HepG2 (cell line): ENCODE measurements around the gene CAB39. TPM values are rescaled to one million over a fixed set of nuclear protein-coding genes. Genes with fewer than 3 reads are reported as not detected.

Experiments
- ARNTL ChIP-seq: sonication (generic); formaldehyde crosslinking; IDR thresholded peaks from 2 replicates; pipeline ENCODE4 v1.4.0; 2020; ENCODE audit warnings: mild to moderate bottlenecking, missing genetic modification reagents
- POLR2AphosphoS5 ChIP-seq: IDR thresholded peaks from 2 replicates; pipeline ENCODE4 v1.6.1; 2012; ENCODE audit warnings: low read depth, low read length
- PPARG ChIP-seq: conservative IDR thresholded peaks from 2 replicates; pipeline ENCODE4 v1.6.1; 2016; ENCODE audit warnings: missing biosample characterization, missing genetic modification reagents
- RBM22 ChIP-seq: fragments of 200-400 bp; formaldehyde crosslinking; optimal IDR thresholded peaks from 2 replicates; pipeline ENCODE3; 2017; ENCODE audit warnings: mild to moderate bottlenecking, low read length, moderate library complexity
- polyA plus RNA-seq, 8 experiments: library from polyadenylated mRNA; depleted of rRNA in 3 of 8; stranded (reverse) in 7 of 8; unstranded in 1 of 8; fragments of >200 nt; fragmentation: Illumina TruSeq in 4 of 8; extraction: Trizol in 4 of 8; gene quantifications; 2 replicates each; pipeline versions ENCODE4 v1.2.1 to v1.2.3, GENCODE V29; 2011 to 2016; ENCODE audit warnings: low read depth in 4 of 8, missing spikeins in 1 of 8, mixed read lengths in 1 of 8; ENCODE audit not compliant: insufficient read depth in 1 of 8
- total RNA-seq, 5 experiments: library from RNA; depleted of rRNA; stranded (reverse); fragments of >200 nt; fragmentation: Illumina TruSeq; extraction: Trizol; gene quantifications; 2 replicates each; pipeline ENCODE4 v1.2.3, GENCODE V29; 2016; ENCODE audit warnings: low read depth in 1 of 5
- TF ChIP-seq, protein P1 (sequence below): sonication (generic); formaldehyde crosslinking; IDR thresholded peaks from 2 replicates; pipeline ENCODE4 v1.8.1; 2023; ENCODE audit warnings: mild to moderate bottlenecking, missing genetic modification reagents
- TF ChIP-seq, protein P2 (sequence below): sonication (generic); IDR thresholded peaks from 2 replicates; pipeline ENCODE4 v1.6.1; 2016; ENCODE audit warnings: low read depth, borderline replicate concordance
- TF ChIP-seq, protein P3 (sequence below): sonication (generic); formaldehyde crosslinking; IDR thresholded peaks from 2 replicates; pipeline ENCODE4 v1.5.1; 2020; ENCODE audit warnings: mild to moderate bottlenecking, missing genetic modification reagents, borderline replicate concordance
- TF ChIP-seq, protein P4 (sequence below): sonication (generic); formaldehyde crosslinking; IDR thresholded peaks from 2 replicates; pipeline ENCODE4 v1.5.0; 2020; ENCODE audit warnings: missing genetic modification reagents, mild to moderate bottlenecking, borderline replicate concordance
- TF ChIP-seq, protein P5 (sequence below): sonication (generic); formaldehyde crosslinking; IDR thresholded peaks from 2 replicates; pipeline ENCODE4 v1.5.0; 2020; ENCODE audit warnings: mild to moderate bottlenecking, missing genetic modification reagents
- TF ChIP-seq, protein P6 (sequence below): IDR thresholded peaks from 2 replicates; pipeline ENCODE4 v1.6.1; 2016
- TF ChIP-seq, protein P7 (sequence below): sonication (generic); formaldehyde crosslinking; IDR thresholded peaks from 2 replicates; pipeline ENCODE4 v1.4.0; 2020; ENCODE audit warnings: mild to moderate bottlenecking, missing genetic modification reagents

The CAB39 gene
- total and polyA plus RNA-seq, 2 of the 13 experiments (the other 11 are each of a cell fraction or from before 2014, with no cell fraction given) = 19.3 to 45.3 TPM

DNA sequence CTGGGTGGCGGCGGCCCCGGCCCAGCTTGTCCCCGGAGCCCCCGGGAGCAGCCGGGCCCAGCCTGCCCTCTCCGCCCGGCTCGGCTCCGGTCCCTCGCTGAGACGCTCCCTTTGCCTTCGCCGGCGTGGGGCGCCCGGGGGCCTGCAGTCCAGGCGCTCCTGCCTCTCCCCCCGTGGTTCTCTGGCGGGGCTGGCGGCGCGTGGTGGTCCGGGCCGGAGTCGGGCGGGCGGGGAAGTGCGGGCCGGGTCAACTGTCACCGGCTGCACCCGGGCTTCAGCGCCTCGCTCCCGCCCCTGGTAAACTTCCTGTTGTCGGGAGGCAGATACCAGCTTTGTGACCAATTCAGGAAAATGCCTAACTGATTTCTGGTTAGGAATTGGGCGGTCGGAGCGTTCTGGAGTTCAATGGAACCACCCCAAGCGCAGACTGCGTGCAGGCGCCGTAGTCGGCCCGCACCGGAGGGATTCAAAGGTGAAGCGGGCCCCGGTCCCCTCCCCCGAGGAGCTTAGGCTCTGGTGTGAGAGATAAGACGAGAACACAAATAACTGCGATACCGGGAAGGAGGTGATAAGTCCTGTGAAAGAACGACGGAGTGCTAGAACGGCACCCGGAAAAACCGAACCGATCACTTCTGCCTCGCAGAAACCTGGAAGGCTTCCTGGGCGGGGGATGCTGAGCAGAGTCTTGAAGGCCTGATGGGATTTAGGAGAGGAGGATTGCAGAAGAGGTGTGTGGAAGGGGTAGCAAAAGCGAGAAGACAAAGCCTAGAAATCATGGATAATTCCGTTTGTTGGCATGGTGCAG lies 891 bp downstream of the CAB39 start (continued):
- TF ChIP-seq, protein P1, sequence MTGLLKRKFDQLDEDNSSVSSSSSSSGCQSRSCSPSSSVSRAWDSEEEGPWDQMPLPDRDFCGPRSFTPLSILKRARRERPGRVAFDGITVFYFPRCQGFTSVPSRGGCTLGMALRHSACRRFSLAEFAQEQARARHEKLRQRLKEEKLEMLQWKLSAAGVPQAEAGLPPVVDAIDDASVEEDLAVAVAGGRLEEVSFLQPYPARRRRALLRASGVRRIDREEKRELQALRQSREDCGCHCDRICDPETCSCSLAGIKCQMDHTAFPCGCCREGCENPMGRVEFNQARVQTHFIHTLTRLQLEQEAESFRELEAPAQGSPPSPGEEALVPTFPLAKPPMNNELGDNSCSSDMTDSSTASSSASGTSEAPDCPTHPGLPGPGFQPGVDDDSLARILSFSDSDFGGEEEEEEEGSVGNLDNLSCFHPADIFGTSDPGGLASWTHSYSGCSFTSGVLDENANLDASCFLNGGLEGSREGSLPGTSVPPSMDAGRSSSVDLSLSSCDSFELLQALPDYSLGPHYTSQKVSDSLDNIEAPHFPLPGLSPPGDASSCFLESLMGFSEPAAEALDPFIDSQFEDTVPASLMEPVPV (CRISPR knock-in tag) = no peak
- TF ChIP-seq POLR2AphosphoS5 (no peak), PPARG (CRISPR knock-in tag) (no peak), ARNTL (CRISPR knock-in tag) (no peak), RBM22 (no peak)
- TF ChIP-seq, protein P2, sequence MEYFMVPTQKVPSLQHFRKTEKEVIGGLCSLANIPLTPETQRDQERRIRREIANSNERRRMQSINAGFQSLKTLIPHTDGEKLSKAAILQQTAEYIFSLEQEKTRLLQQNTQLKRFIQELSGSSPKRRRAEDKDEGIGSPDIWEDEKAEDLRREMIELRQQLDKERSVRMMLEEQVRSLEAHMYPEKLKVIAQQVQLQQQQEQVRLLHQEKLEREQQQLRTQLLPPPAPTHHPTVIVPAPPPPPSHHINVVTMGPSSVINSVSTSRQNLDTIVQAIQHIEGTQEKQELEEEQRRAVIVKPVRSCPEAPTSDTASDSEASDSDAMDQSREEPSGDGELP = no peak
- TF ChIP-seq, protein P3, sequence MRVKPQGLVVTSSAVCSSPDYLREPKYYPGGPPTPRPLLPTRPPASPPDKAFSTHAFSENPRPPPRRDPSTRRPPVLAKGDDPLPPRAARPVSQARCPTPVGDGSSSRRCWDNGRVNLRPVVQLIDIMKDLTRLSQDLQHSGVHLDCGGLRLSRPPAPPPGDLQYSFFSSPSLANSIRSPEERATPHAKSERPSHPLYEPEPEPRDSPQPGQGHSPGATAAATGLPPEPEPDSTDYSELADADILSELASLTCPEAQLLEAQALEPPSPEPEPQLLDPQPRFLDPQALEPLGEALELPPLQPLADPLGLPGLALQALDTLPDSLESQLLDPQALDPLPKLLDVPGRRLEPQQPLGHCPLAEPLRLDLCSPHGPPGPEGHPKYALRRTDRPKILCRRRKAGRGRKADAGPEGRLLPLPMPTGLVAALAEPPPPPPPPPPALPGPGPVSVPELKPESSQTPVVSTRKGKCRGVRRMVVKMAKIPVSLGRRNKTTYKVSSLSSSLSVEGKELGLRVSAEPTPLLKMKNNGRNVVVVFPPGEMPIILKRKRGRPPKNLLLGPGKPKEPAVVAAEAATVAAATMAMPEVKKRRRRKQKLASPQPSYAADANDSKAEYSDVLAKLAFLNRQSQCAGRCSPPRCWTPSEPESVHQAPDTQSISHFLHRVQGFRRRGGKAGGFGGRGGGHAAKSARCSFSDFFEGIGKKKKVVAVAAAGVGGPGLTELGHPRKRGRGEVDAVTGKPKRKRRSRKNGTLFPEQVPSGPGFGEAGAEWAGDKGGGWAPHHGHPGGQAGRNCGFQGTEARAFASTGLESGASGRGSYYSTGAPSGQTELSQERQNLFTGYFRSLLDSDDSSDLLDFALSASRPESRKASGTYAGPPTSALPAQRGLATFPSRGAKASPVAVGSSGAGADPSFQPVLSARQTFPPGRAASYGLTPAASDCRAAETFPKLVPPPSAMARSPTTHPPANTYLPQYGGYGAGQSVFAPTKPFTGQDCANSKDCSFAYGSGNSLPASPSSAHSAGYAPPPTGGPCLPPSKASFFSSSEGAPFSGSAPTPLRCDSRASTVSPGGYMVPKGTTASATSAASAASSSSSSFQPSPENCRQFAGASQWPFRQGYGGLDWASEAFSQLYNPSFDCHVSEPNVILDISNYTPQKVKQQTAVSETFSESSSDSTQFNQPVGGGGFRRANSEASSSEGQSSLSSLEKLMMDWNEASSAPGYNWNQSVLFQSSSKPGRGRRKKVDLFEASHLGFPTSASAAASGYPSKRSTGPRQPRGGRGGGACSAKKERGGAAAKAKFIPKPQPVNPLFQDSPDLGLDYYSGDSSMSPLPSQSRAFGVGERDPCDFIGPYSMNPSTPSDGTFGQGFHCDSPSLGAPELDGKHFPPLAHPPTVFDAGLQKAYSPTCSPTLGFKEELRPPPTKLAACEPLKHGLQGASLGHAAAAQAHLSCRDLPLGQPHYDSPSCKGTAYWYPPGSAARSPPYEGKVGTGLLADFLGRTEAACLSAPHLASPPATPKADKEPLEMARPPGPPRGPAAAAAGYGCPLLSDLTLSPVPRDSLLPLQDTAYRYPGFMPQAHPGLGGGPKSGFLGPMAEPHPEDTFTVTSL = no peak
- TF ChIP-seq, protein P4, sequence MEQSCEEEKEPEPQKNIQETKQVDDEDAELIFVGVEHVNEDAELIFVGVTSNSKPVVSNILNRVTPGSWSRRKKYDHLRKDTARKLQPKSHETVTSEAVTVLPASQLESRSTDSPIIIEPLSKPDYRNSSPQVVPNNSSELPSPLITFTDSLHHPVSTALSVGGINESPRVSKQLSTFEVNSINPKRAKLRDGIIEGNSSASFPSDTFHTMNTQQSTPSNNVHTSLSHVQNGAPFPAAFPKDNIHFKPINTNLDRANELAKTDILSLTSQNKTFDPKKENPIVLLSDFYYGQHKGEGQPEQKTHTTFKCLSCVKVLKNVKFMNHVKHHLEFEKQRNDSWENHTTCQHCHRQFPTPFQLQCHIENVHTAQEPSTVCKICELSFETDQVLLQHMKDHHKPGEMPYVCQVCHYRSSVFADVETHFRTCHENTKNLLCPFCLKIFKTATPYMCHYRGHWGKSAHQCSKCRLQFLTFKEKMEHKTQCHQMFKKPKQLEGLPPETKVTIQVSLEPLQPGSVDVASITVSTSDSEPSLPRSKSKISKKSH (CRISPR knock-in tag) = no peak
- TF ChIP-seq, protein P5, sequence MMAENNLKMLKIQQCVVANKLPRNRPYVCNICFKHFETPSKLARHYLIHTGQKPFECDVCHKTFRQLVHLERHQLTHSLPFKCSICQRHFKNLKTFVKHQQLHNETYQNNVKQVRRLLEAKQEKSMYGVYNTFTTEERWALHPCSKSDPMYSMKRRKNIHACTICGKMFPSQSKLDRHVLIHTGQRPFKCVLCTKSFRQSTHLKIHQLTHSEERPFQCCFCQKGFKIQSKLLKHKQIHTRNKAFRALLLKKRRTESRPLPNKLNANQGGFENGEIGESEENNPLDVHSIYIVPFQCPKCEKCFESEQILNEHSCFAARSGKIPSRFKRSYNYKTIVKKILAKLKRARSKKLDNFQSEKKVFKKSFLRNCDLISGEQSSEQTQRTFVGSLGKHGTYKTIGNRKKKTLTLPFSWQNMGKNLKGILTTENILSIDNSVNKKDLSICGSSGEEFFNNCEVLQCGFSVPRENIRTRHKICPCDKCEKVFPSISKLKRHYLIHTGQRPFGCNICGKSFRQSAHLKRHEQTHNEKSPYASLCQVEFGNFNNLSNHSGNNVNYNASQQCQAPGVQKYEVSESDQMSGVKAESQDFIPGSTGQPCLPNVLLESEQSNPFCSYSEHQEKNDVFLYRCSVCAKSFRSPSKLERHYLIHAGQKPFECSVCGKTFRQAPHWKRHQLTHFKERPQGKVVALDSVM = 0 out of 2 replicates have a peak, but pooled peaks have one; percentile 4
- TF ChIP-seq, protein P6, sequence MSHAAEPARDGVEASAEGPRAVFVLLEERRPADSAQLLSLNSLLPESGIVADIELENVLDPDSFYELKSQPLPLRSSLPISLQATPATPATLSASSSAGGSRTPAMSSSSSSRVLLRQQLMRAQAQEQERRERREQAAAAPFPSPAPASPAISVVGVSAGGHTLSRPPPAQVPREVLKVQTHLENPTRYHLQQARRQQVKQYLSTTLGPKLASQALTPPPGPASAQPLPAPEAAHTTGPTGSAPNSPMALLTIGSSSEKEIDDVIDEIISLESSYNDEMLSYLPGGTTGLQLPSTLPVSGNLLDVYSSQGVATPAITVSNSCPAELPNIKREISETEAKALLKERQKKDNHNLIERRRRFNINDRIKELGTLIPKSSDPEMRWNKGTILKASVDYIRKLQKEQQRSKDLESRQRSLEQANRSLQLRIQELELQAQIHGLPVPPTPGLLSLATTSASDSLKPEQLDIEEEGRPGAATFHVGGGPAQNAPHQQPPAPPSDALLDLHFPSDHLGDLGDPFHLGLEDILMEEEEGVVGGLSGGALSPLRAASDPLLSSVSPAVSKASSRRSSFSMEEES (CRISPR knock-in tag) = no peak
- TF ChIP-seq, protein P7, sequence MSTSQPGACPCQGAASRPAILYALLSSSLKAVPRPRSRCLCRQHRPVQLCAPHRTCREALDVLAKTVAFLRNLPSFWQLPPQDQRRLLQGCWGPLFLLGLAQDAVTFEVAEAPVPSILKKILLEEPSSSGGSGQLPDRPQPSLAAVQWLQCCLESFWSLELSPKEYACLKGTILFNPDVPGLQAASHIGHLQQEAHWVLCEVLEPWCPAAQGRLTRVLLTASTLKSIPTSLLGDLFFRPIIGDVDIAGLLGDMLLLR = no peak
- TF ChIP-seq, all 625 proteins: peak for 75
